PC-9 (cell line): ENCODE measurements around the gene MAST4.

Experiments
- EZH2 ChIP-seq: fragments of 200-600 bp; sonication (generic); IDR thresholded peaks from 2 replicates; pipeline ENCODE4 v1.8.0; 2017; ENCODE audit warnings: antibody characterized with exemption, low read depth
- TF ChIP-seq, protein P1 (sequence below): fragments of 200-600 bp; sonication (generic); conservative IDR thresholded peaks from 2 replicates; pipeline ENCODE4 v1.6.1; 2017; ENCODE audit warnings: mixed run types, antibody characterized with exemption, mild to moderate bottlenecking, moderate library complexity

DNA sequence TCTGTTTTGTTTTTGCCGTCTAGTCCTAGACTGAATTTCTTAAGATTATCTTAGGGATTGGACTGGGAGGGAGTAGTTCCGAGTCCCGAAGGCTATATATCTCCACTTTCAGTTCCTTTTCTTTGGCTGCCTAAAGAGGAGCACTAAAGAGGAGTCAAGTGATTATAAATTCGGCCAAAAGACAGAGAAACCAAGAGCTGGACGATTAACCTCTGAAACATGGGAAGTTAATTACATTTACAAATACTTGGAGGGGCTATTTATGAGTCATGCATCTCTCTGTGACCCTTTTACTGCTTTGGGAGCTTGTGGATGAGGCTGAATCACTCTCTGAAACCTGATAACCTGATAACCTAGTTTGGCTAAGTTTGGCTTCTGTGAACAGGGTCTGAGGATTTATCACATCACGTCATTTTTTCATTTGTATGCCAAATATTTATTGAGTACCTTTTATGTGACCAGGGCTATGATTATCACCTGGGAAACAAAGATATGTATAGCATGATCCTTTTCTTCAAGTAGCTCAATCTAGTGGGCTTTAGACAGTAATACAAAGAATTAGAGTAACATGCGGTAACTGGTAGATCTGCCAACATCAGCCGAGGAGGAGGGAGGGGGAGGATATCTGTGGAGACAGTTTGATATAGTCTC is 419.5 kb downstream of the MAST4 start:
- TF ChIP-seq, protein P1, sequence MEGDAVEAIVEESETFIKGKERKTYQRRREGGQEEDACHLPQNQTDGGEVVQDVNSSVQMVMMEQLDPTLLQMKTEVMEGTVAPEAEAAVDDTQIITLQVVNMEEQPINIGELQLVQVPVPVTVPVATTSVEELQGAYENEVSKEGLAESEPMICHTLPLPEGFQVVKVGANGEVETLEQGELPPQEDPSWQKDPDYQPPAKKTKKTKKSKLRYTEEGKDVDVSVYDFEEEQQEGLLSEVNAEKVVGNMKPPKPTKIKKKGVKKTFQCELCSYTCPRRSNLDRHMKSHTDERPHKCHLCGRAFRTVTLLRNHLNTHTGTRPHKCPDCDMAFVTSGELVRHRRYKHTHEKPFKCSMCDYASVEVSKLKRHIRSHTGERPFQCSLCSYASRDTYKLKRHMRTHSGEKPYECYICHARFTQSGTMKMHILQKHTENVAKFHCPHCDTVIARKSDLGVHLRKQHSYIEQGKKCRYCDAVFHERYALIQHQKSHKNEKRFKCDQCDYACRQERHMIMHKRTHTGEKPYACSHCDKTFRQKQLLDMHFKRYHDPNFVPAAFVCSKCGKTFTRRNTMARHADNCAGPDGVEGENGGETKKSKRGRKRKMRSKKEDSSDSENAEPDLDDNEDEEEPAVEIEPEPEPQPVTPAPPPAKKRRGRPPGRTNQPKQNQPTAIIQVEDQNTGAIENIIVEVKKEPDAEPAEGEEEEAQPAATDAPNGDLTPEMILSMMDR, result no peak
- no peak for TF ChIP-seq EZH2
